ENCODE measurements around the gene MAGEB17.

Gene MAGEB17

DNA sequence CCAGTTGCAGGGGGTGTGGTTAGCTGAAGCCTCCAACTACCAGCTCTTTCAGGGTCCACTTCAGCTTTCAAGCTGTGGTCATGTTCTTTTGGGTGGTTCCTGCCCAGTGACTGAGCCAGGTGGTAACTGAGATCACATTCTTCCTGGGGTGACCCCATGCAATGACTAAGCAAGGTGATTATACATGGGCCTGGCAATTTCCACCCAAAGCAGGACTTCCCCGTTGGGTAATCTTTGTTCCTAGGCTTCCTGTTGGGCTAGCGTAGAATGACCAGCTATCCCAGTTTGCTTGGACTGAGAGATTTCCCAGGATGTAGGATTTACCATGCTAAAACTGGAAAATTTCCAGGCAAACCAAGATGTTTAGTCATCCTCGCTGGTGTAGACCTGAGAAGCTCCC lies 18.4 kb upstream of the MAGEB17 start:
- H3F3A ChIP-seq (ENCODE audit: low read depth), result no peaks in the 10 kb centered on the region
- no peak overlapping the region for H3K4me3 ChIP-seq (ENCODE audit: low read length, poor library complexity, severe bottlenecking)
- H3K4me2 ChIP-seq (ENCODE audit: low read depth, low read length, poor library complexity, severe bottlenecking), result no peak overlapping the region
- H3K79me2 ChIP-seq (ENCODE audit: insufficient read depth, low read length), result no peaks in the 10 kb centered on the region
- no peak overlapping the region for H3K9ac ChIP-seq (ENCODE audit: low read depth, low read length, poor library complexity, severe bottlenecking)
- H3K9me2 ChIP-seq (replicated peaks; ENCODE audit: low read depth, low read length), result no peaks in the 10 kb centered on the region
- no peaks in the 10 kb centered on the region for H3K4me1 ChIP-seq (ENCODE audit: insufficient read depth, low read length, poor library complexity, severe bottlenecking)
- H2AFZ ChIP-seq (ENCODE audit: low read length), result no peak overlapping the region
- H3K36me3 ChIP-seq (ENCODE audit: insufficient read depth, low read length), result no peaks in the 10 kb centered on the region
- H3K27me3 ChIP-seq (ENCODE audit: insufficient read depth, low read length, poor library complexity, severe bottlenecking), result no peaks in the 10 kb centered on the region
- no peak for TF ChIP-seq EZH2phosphoT487 (IDR thresholded peaks at IDR 0.05; ENCODE audit: borderline replicate concordance)
- TF ChIP-seq, protein P1, sequence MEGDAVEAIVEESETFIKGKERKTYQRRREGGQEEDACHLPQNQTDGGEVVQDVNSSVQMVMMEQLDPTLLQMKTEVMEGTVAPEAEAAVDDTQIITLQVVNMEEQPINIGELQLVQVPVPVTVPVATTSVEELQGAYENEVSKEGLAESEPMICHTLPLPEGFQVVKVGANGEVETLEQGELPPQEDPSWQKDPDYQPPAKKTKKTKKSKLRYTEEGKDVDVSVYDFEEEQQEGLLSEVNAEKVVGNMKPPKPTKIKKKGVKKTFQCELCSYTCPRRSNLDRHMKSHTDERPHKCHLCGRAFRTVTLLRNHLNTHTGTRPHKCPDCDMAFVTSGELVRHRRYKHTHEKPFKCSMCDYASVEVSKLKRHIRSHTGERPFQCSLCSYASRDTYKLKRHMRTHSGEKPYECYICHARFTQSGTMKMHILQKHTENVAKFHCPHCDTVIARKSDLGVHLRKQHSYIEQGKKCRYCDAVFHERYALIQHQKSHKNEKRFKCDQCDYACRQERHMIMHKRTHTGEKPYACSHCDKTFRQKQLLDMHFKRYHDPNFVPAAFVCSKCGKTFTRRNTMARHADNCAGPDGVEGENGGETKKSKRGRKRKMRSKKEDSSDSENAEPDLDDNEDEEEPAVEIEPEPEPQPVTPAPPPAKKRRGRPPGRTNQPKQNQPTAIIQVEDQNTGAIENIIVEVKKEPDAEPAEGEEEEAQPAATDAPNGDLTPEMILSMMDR (conservative IDR thresholded peaks at IDR 0.05; ENCODE audit: low read length), result no peak
- H4K20me1 ChIP-seq (ENCODE audit: insufficient read depth, low read length, poor library complexity, severe bottlenecking), result no peaks in the 10 kb centered on the region
- no peaks in the 10 kb centered on the region for H3K9me3 ChIP-seq (ENCODE audit: insufficient read depth, low read depth, low read length)

DNA sequence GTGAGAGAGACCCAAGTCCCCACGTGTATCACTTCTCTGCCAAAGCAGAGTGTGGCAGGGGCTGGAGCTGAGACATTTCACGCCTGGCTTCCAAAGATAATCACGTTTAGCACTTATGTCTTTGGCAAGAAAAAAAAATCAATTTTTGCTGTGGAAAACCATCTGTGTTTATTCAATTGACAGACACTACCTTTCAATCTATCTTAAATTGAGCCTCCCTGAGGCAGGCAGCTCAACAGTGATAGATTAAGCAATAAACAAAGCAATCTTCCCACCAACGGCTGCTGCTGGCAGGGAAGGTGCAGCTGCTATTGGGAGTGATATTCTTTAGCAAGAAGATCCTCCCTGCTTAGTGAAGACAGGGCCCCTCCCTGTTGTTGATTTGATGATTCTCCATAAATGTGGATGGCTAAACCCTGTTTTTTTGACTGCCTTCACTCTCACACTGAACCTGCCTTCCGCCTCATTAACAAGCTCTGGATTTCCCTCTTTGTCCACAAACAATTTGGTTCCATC lies 11.6 kb upstream of the MAGEB17 start:
- Histone ChIP-seq H3K27me3 (ENCODE audit: insufficient read depth, low read length, poor library complexity, severe bottlenecking) (no peaks in the 10 kb centered on the region), H3K4me2 (ENCODE audit: low read depth, low read length, poor library complexity, severe bottlenecking) (no peak overlapping the region), H3K9ac (ENCODE audit: low read depth, low read length, poor library complexity, severe bottlenecking) (no peak overlapping the region), H4K20me1 (ENCODE audit: insufficient read depth, low read length, poor library complexity, severe bottlenecking) (no peaks in the 10 kb centered on the region), H3K9me3 (ENCODE audit: insufficient read depth, low read depth, low read length) (no peaks in the 10 kb centered on the region), H2AFZ (ENCODE audit: low read length) (no peak overlapping the region), H3K4me1 (ENCODE audit: insufficient read depth, low read length, poor library complexity, severe bottlenecking) (no peaks in the 10 kb centered on the region), H3K9me2 (replicated peaks; ENCODE audit: low read depth, low read length) (no peaks in the 10 kb centered on the region), H3K36me3 (ENCODE audit: insufficient read depth, low read length) (no peaks in the 10 kb centered on the region), H3K79me2 (ENCODE audit: insufficient read depth, low read length) (no peaks in the 10 kb centered on the region), H3F3A (ENCODE audit: low read depth) (no peaks in the 10 kb centered on the region), H3K4me3 (ENCODE audit: low read length, poor library complexity, severe bottlenecking) (no peak overlapping the region)
- no peak for TF ChIP-seq EZH2phosphoT487 (IDR thresholded peaks at IDR 0.05; ENCODE audit: borderline replicate concordance)
- TF ChIP-seq, protein P1 (conservative IDR thresholded peaks at IDR 0.05; ENCODE audit: low read length), result no peak

DNA sequence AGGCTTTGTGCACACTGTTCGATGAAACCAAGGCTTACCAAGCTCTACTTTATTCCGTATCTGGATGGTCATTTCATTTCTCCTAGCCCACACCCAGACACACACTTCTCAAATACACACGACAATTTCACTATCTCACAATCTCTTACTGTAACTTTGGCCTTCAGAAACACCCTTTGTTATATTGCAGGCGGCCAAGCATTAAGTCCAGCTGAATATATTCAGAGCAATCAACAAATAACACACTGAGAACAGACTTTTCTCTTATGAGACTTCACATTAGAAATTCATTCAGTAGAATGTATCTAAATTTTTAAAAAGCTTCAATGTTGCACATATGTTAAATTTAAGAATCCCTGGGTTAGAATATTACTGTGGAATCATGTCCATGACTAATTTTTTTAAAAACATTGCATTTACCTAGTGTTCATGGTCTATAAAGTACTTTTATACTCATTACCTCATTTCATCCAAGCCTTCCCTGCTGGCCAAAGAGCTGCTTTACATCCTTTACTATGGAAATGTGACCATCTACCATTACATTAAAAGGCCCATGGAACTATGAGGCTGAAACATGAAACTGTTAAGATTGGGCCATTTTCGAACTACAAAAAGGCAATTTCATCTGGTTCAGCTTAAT lies 10.5 kb upstream of the MAGEB17 start:
- Histone ChIP-seq H3K4me2 (ENCODE audit: low read depth, low read length, poor library complexity, severe bottlenecking) (no peak overlapping the region), H2AFZ (ENCODE audit: low read length) (no peak overlapping the region), H3K79me2 (ENCODE audit: insufficient read depth, low read length) (no peaks in the 10 kb centered on the region), H3K27me3 (ENCODE audit: insufficient read depth, low read length, poor library complexity, severe bottlenecking) (no peaks in the 10 kb centered on the region), H3K9me3 (ENCODE audit: insufficient read depth, low read depth, low read length) (no peaks in the 10 kb centered on the region), H3K36me3 (ENCODE audit: insufficient read depth, low read length) (no peaks in the 10 kb centered on the region), H3K9me2 (replicated peaks; ENCODE audit: low read depth, low read length) (no peaks in the 10 kb centered on the region), H3K4me3 (ENCODE audit: low read length, poor library complexity, severe bottlenecking) (no peak overlapping the region), H3F3A (ENCODE audit: low read depth) (no peaks in the 10 kb centered on the region), H3K9ac (ENCODE audit: low read depth, low read length, poor library complexity, severe bottlenecking) (no peak overlapping the region), H4K20me1 (ENCODE audit: insufficient read depth, low read length, poor library complexity, severe bottlenecking) (no peaks in the 10 kb centered on the region), H3K4me1 (ENCODE audit: insufficient read depth, low read length, poor library complexity, severe bottlenecking) (no peaks in the 10 kb centered on the region)
- TF ChIP-seq, protein P1 (conservative IDR thresholded peaks at IDR 0.05; ENCODE audit: low read length), result no peak
- TF ChIP-seq EZH2phosphoT487 (IDR thresholded peaks at IDR 0.05; ENCODE audit: borderline replicate concordance), result no peak

Measured in Loucy (cell line).